Measurements from ENCODE around the gene DUSP1.

GRCh38 chr5:172743112-172743959 lies 27.7 kb downstream of the DUSP1 start:
- no peak for TF ChIP-seq CTCF (optimal IDR thresholded peaks at IDR 0.05 in 1 of 3, IDR thresholded peaks at IDR 0.05 in 1 of 3, conservative IDR thresholded peaks at IDR 0.05 in 1 of 3; ENCODE audit: extremely low read depth in 1 of 3, insufficient read depth in 2 of 3, low read length in 3 of 3)
- TF ChIP-seq EZH2 (IDR thresholded peaks at IDR 0.05; ENCODE audit: low read length) = no peak
